IPS-18a (cell line): Measurements from ENCODE around the gene SSC5D.

ENCODE experiments used
- H3K27ac ChIP-seq: one replicate; pipeline ENCODE4 v1.5.1; 2013; ENCODE audit warnings: low read length
- H3K27me3 ChIP-seq: one replicate; pipeline ENCODE4 v1.6.1; 2013; ENCODE audit warnings: mild to moderate bottlenecking, low read length; ENCODE audit not compliant: control insufficient read depth, insufficient read depth
- H3K36me3 ChIP-seq: one replicate; pipeline ENCODE4 v1.6.1; 2013; ENCODE audit warnings: low read depth, low read length; ENCODE audit not compliant: control insufficient read depth
- H3K4me1 ChIP-seq: one replicate; pipeline ENCODE4 v1.6.1; 2013; ENCODE audit warnings: low read depth, low read length; ENCODE audit not compliant: control insufficient read depth
- H3K4me3 ChIP-seq: one replicate; pipeline ENCODE4 v1.5.1; 2013; ENCODE audit warnings: low read length
- H3K9ac ChIP-seq: one replicate; pipeline ENCODE4 v1.6.1; 2013; ENCODE audit warnings: mild to moderate bottlenecking, low read length, moderate library complexity
- H3K9me3 ChIP-seq: one replicate; pipeline ENCODE4 v1.6.1; 2013; ENCODE audit warnings: low read depth, low read length; ENCODE audit not compliant: control insufficient read depth

SSC5D gene

DNA sequence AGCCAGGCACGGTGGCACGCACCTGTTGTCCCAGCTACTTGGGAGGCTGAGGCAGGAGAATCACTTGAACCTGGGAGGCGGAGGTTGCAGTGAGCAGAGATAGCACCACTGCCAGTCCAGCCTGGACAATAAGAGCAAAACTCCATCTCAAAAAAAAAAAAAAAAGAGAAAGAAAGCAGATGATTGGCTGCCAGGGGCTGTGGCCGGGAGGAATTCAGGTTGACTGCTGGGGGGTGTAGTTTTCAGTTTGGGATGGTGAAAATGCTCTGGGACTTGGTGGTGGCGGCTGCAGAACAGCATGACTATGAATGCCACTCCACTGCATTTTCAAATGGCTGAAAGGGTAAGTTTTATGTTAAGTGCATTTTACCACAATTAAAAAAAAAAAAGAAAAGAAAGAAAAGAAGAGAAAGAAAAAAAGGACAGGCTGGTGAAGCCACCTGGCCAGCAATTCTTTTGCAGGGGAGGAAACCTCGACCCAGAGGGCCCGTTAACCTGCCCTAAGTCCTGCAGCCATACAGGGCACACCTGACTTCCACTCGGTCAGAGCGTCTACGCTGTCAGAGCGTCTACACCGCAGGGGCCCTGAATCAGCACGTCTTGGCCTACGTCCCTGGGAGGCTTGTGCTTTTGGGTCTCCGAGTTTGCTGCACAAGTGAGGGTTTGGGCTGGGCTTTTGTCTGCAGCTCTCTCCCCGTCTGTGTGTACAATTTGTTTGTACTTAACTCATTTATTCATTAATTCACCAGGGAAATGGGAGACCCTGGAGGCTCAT, 30.4 kb upstream of the SSC5D start:
- Histone ChIP-seq H3K9ac (no peak overlapping the region), H3K27ac (no peak overlapping the region), H3K27me3 (no peaks in the 10 kb centered on the region), H3K4me1 (peaks cover 5% of the 10 kb centered on the region), H3K36me3 (no peaks in the 10 kb centered on the region), H3K4me3 (no peak overlapping the region), H3K9me3 (no peaks in the 10 kb centered on the region)

DNA sequence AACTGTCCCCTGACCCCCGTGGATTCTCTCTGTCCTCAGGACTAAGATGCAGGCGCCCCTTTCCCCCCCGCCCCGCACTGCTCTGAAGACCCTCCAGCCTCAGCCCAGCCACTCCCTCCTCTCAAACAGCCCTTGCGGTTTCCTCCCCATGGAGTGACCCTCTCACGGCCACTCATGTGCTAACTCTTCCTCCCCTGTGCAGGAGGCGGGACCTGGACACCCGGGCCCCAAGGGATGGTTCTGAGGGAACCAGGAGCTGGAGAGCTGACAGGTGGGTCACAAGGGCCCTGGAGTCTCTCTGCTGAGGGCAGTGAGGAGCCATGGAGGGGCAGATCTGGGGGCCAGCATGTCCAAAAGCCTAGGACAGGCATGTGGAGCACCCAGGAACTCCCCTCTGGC, 28.7 kb upstream of the SSC5D start:
- no peaks in the 10 kb centered on the region for H3K9me3 ChIP-seq
- H3K9ac ChIP-seq, result no peak overlapping the region
- peaks cover 5% of the 10 kb centered on the region for H3K27me3 ChIP-seq
- no peak overlapping the region for H3K4me3 ChIP-seq
- no peak overlapping the region for H3K27ac ChIP-seq
- H3K36me3 ChIP-seq, result no peaks in the 10 kb centered on the region
- H3K4me1 ChIP-seq, result peaks cover 5% of the 10 kb centered on the region

DNA sequence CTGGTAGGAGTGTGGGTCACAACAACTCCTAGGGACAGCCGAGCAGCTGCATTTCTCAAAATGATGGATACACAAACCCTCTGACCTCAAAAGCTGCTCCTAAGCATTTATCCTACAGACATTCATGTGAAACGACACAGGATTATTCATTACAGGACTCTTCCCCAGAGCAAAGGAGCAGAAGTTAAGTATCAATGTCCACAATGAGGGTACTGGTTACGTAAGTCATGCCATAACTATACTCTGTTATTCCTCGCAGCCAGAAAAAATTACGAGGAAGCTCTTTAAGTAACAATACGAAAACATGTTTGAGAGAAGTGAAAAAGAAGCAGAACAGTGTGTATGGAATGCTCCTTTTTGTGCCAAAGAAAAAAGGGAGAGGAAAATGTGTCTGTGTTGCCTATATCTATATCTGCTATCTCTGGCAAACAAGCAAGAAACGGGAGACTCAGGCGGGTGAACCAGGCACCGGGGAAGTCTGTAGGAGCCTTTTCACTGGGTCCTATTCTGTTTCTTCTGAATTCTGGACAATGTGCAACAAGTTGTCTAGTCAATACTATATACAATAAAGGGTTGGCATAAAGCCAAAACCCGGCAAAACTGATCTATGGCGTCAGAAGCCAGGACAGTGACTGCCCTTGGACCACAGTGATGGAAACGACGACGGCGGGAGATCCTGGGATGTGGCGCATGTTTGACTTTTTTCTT, 28.1 kb upstream of the SSC5D start:
- Histone ChIP-seq H3K27ac (no peak overlapping the region), H3K4me1 (peaks cover 5% of the 10 kb centered on the region), H3K4me3 (peak overlapping the region; percentile 86), H3K36me3 (no peaks in the 10 kb centered on the region), H3K27me3 (peaks cover 8% of the 10 kb centered on the region), H3K9ac (peak overlapping the region; percentile 42), H3K9me3 (no peaks in the 10 kb centered on the region)

DNA sequence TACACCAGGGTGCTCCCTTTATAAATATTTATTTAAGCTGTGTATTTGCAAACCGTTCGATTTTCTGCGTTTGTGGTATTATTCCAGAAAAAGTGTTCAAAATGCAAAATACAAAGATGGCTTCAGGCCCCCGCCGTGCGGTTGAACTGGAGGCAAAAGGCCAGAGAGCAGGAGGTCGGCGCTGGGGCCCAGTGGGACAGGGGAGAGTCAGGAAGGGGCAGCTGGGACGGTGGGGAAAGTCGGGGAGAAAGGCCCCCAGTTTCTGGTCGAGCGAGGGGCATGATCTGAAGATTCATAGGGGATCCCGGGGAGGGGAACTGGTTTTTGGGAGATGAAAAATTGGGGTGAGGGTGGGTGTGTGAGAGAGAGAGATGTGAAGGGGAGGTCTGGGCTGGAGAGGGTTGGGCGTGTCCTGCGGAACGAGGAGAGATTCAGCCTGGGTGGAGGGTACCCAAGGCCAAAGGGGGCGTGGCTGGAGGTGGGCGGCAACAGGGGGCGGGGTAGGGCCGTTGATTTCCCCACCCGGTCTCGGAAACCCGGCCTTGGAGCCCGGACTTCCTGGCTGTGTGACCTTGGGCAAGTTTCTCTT, 27.5 kb upstream of the SSC5D start:
- H3K4me3 ChIP-seq, result peak overlapping the region; percentile 86
- peaks cover 5% of the 10 kb centered on the region for H3K4me1 ChIP-seq

GRCh38 chr19:55461259-55461973, 26.8 kb upstream of the SSC5D start, which contains the start of gene ISOC2:
Gene ISOC2, minus strand, starts transcription at chr19:55461642. Its CDS starts 5,156 bp downstream, at chr19:55456486.
- H3K36me3 ChIP-seq, result no peaks in the 10 kb centered on the region
- peak within 1 kb of the TSS; percentile 86 for H3K4me3 ChIP-seq
- peaks cover 21% of the 10 kb centered on the region for H3K27me3 ChIP-seq
- H3K9me3 ChIP-seq, result no peaks in the 10 kb centered on the region
- peak within 1 kb of the TSS; percentile 89 for H3K27ac ChIP-seq
- peaks cover 5% of the 10 kb centered on the region for H3K4me1 ChIP-seq
- peak within 1 kb of the TSS; percentile 75 for H3K9ac ChIP-seq

More for the DNA sequence above, 27.5 kb upstream of the SSC5D start:
- H3K9me3 ChIP-seq, result no peaks in the 10 kb centered on the region
- H3K36me3 ChIP-seq, result no peaks in the 10 kb centered on the region
- peak overlapping the region; percentile 89 for H3K27ac ChIP-seq
- peaks cover 14% of the 10 kb centered on the region for H3K27me3 ChIP-seq
- H3K9ac ChIP-seq, result peak overlapping the region; percentile 75

- Histone ChIP-seq H3K36me3 (no peaks in the 10 kb centered on the region), H3K9ac (no peak overlapping the region), H3K4me1 (peaks cover 5% of the 10 kb centered on the region), H3K27ac (no peak overlapping the region), H3K9me3 (no peaks in the 10 kb centered on the region), H3K4me3 (peak overlapping the region; percentile 46), H3K27me3 (peaks cover 22% of the 10 kb centered on the region)
These were observed 26.1 kb upstream of the SSC5D start for GRCh38 chr19:55461974-55462626.

- peaks cover 22% of the 10 kb centered on the region for H3K27me3 ChIP-seq
- H3K4me3 ChIP-seq, result no peak overlapping the region
- no peak overlapping the region for H3K27ac ChIP-seq
- peaks cover 5% of the 10 kb centered on the region for H3K4me1 ChIP-seq
- H3K9me3 ChIP-seq, result no peaks in the 10 kb centered on the region
- no peaks in the 10 kb centered on the region for H3K36me3 ChIP-seq
- no peak overlapping the region for H3K9ac ChIP-seq
These were observed 25.5 kb upstream of the SSC5D start for GRCh38 chr19:55462722-55463121.

DNA sequence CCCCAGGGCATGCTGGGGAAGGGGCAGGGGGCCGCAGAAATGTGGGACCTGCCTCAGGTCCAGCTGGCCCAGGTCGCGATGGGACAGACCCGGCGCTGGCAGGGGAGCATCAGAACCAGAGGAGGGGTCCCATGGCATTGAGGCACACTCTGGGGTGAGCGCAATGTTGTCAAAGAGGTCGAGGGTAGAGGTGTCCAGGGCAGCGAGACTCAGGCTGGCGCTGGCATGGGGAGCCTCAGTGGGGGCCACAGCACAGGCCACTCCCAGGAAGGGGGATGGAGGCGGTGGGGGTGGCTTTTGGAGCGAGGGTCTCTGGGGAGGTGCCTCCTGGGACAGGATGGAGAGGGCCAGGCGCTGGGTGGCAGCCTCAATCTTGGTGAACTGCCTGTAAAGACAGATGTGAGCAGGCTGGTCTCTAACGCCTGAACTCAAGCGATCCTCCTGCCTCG, 24.6 kb upstream of the SSC5D start:
- no peak overlapping the region for H3K4me3 ChIP-seq
- H3K27me3 ChIP-seq, result peaks cover 22% of the 10 kb centered on the region
- H3K9ac ChIP-seq, result no peak overlapping the region
- no peaks in the 10 kb centered on the region for H3K36me3 ChIP-seq
- H3K4me1 ChIP-seq, result peaks cover 5% of the 10 kb centered on the region
- H3K27ac ChIP-seq, result no peak overlapping the region
- H3K9me3 ChIP-seq, result no peaks in the 10 kb centered on the region

DNA sequence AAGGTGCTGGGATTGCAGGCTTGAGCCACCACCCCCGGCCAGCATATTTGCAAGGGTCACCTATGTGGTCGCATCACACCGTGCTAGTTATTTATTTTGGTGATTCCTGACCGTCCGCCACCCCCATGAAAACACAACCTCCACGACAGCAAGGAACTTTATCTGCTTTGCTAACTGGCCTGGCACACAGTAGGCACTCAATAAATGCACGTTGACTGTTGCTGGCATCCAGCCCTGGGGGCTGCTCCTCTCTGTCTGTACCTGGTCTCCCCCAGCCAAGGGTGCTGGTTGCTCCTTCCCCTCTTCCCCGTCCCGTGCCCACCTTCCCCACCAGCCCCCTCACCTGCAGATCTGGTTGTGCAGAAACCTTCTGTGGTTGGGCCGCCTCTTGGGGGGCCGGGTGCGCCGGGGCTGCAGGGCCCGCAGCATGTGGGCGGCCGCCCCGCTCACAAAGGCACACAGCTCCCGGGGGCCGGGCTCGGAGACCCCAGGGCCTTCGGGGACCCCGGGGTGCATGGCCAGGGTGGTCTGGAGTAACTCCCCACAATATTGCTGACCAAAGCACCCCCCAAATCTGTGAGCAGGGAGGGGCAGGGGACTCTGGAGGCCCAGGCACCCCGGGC, 24.1 kb upstream of the SSC5D start:
- H3K4me3 ChIP-seq, result no peak overlapping the region
- peaks cover 5% of the 10 kb centered on the region for H3K4me1 ChIP-seq
- no peak overlapping the region for H3K9ac ChIP-seq
- H3K9me3 ChIP-seq, result no peaks in the 10 kb centered on the region
- H3K27me3 ChIP-seq, result peaks cover 22% of the 10 kb centered on the region
- no peaks in the 10 kb centered on the region for H3K36me3 ChIP-seq
- no peak overlapping the region for H3K27ac ChIP-seq

- Histone ChIP-seq H3K4me3 (no peak within 1 kb of the TSS), H3K9ac (no peak within 1 kb of the TSS), H3K27ac (no peak within 1 kb of the TSS), H3K9me3 (no peaks in the 10 kb centered on the region), H3K27me3 (peaks cover 22% of the 10 kb centered on the region), H3K36me3 (no peaks in the 10 kb centered on the region), H3K4me1 (peaks cover 5% of the 10 kb centered on the region)
These were observed 23.6 kb upstream of the SSC5D start, which contains the start of gene C19orf85 for GRCh38 chr19:55464662-55465054. Gene C19orf85, minus strand, starts transcription at chr19:55464751. Its CDS starts 197 bp downstream, at chr19:55464554.
